ENCODE data around the gene DNAJC19.
"Not testable (repeated sequence)": the region's sequence is repeated elsewhere in the genome, so short reads cannot be mapped to it uniquely, and the experiment has no call there.

Gene DNAJC19

GRCh38 chr3:181006541-181006940 lies 17.0 kb upstream of the DNAJC19 start:
- H3K36me3 ChIP-seq (ENCODE audit: low read length) = no peaks in the 10 kb centered on the region
- no peak for TF ChIP-seq CTCF (IDR thresholded peaks at IDR 0.05; ENCODE audit: insufficient read depth, low read length, poor library complexity, severe bottlenecking)
- TF ChIP-seq EZH2phosphoT487 (conservative IDR thresholded peaks at IDR 0.05; ENCODE audit: low read length) = no peak
- no peaks in the 10 kb centered on the region for H3K9me3 ChIP-seq (ENCODE audit: insufficient read depth, low read length)
- no peak overlapping the region for H3K4me2 ChIP-seq (ENCODE audit: low read depth, low read length, poor library complexity, severe bottlenecking)
- no peaks in the 10 kb centered on the region for H4K20me1 ChIP-seq (ENCODE audit: low read depth, low read length)
- H2AFZ ChIP-seq (ENCODE audit: low read depth, low read length, severe bottlenecking) = no peak overlapping the region
- H3K9ac ChIP-seq (ENCODE audit: low read length) = no peak overlapping the region
- H3K27ac ChIP-seq (ENCODE audit: low read depth, low read length) = no peak overlapping the region
- H3K9me2 ChIP-seq (replicated peaks; ENCODE audit: insufficient read depth, low read length) = no peaks in the 10 kb centered on the region
- no peaks in the 10 kb centered on the region for H3F3A ChIP-seq (ENCODE audit: insufficient read depth)
- no peak overlapping the region for H3K4me3 ChIP-seq (ENCODE audit: insufficient read depth, low read length, poor library complexity, severe bottlenecking)
- H3K27me3 ChIP-seq (ENCODE audit: low read length) = no peaks in the 10 kb centered on the region
- no peaks in the 10 kb centered on the region for H3K79me2 ChIP-seq (ENCODE audit: insufficient read depth, low read length)

GRCh38 chr3:181003469-181003868 lies 13.9 kb upstream of the DNAJC19 start:
- not testable (repeated sequence) for H3K9me2 ChIP-seq (replicated peaks; ENCODE audit: insufficient read depth, low read length); H3K9me3 ChIP-seq (ENCODE audit: insufficient read depth, low read length); H3K9ac ChIP-seq (ENCODE audit: low read length); H3F3A ChIP-seq (ENCODE audit: insufficient read depth); H2AFZ ChIP-seq (ENCODE audit: low read depth, low read length, severe bottlenecking); H3K4me2 ChIP-seq (ENCODE audit: low read depth, low read length, poor library complexity, severe bottlenecking); H3K4me3 ChIP-seq (ENCODE audit: insufficient read depth, low read length, poor library complexity, severe bottlenecking); H3K27ac ChIP-seq (ENCODE audit: low read depth, low read length); H4K20me1 ChIP-seq (ENCODE audit: low read depth, low read length); H3K27me3 ChIP-seq (ENCODE audit: low read length); H3K79me2 ChIP-seq (ENCODE audit: insufficient read depth, low read length); H3K36me3 ChIP-seq (ENCODE audit: low read length)

- H3K4me2 ChIP-seq (ENCODE audit: low read depth, low read length, poor library complexity, severe bottlenecking); H3K27me3 ChIP-seq (ENCODE audit: low read length); H3K9ac ChIP-seq (ENCODE audit: low read length); H3K36me3 ChIP-seq (ENCODE audit: low read length); H2AFZ ChIP-seq (ENCODE audit: low read depth, low read length, severe bottlenecking); H3K27ac ChIP-seq (ENCODE audit: low read depth, low read length); H3F3A ChIP-seq (ENCODE audit: insufficient read depth); H3K9me3 ChIP-seq (ENCODE audit: insufficient read depth, low read length); H4K20me1 ChIP-seq (ENCODE audit: low read depth, low read length); H3K4me3 ChIP-seq (ENCODE audit: insufficient read depth, low read length, poor library complexity, severe bottlenecking); H3K9me2 ChIP-seq (replicated peaks; ENCODE audit: insufficient read depth, low read length); H3K79me2 ChIP-seq (ENCODE audit: insufficient read depth, low read length): not testable (repeated sequence)
Observed at GRCh38 chr3:181002331-181002730, 12.8 kb upstream of the DNAJC19 start.

GRCh38 chr3:180996415-180996932 lies 6.9 kb upstream of the DNAJC19 start:
- H3K9ac ChIP-seq (ENCODE audit: low read length) = no peak overlapping the region
- H3K79me2 ChIP-seq (ENCODE audit: insufficient read depth, low read length) = no peaks in the 10 kb centered on the region
- no peaks in the 10 kb centered on the region for H3K36me3 ChIP-seq (ENCODE audit: low read length)
- no peak overlapping the region for H2AFZ ChIP-seq (ENCODE audit: low read depth, low read length, severe bottlenecking)
- no peaks in the 10 kb centered on the region for H3K27me3 ChIP-seq (ENCODE audit: low read length)
- no peaks in the 10 kb centered on the region for H3F3A ChIP-seq (ENCODE audit: insufficient read depth)
- no peaks in the 10 kb centered on the region for H3K9me3 ChIP-seq (ENCODE audit: insufficient read depth, low read length)
- H3K4me2 ChIP-seq (ENCODE audit: low read depth, low read length, poor library complexity, severe bottlenecking) = no peak overlapping the region
- H3K4me3 ChIP-seq (ENCODE audit: insufficient read depth, low read length, poor library complexity, severe bottlenecking) = no peak overlapping the region
- no peaks in the 10 kb centered on the region for H3K9me2 ChIP-seq (replicated peaks; ENCODE audit: insufficient read depth, low read length)
- no peaks in the 10 kb centered on the region for H4K20me1 ChIP-seq (ENCODE audit: low read depth, low read length)
- H3K27ac ChIP-seq (ENCODE audit: low read depth, low read length) = no peak overlapping the region
- TF ChIP-seq EZH2phosphoT487 (conservative IDR thresholded peaks at IDR 0.05; ENCODE audit: low read length) = no peak

- Histone ChIP-seq H3K4me2 (ENCODE audit: low read depth, low read length, poor library complexity, severe bottlenecking) (peak overlapping the region; percentile 92), H3K27ac (ENCODE audit: low read depth, low read length) (no peak overlapping the region), H4K20me1 (ENCODE audit: low read depth, low read length) (no peaks in the 10 kb centered on the region), H3K79me2 (ENCODE audit: insufficient read depth, low read length) (peaks cover 6% of the 10 kb centered on the region), H3F3A (ENCODE audit: insufficient read depth) (peaks cover 10% of the 10 kb centered on the region; the same call in 1 of the 2 replicates), H3K9me3 (ENCODE audit: insufficient read depth, low read length) (no peaks in the 10 kb centered on the region), H3K4me3 (ENCODE audit: insufficient read depth, low read length, poor library complexity, severe bottlenecking) (peak overlapping the region; percentile 80), H3K36me3 (ENCODE audit: low read length) (0 out of 2 replicates have a peak, but pooled peaks cover 3% of the 10 kb centered on the region), H3K9me2 (replicated peaks; ENCODE audit: insufficient read depth, low read length) (no peaks in the 10 kb centered on the region), H3K9ac (ENCODE audit: low read length) (peak overlapping the region; percentile 69), H2AFZ (ENCODE audit: low read depth, low read length, severe bottlenecking) (peak overlapping the region; percentile 97), H3K27me3 (ENCODE audit: low read length) (no peaks in the 10 kb centered on the region)
- TF ChIP-seq EZH2phosphoT487 (conservative IDR thresholded peaks at IDR 0.05; ENCODE audit: low read length) = no peak
- TF ChIP-seq CTCF (IDR thresholded peaks at IDR 0.05; ENCODE audit: insufficient read depth, low read length, poor library complexity, severe bottlenecking) = no peak
Observed at GRCh38 chr3:180990505-180990904, 969 bp upstream of the DNAJC19 start.

Measured in SU-DHL-6 (cell line).